Peyer's patch (tissue), 4 donors: ENCODE data around the gene GSTO1. TPM values are rescaled to one million over a fixed set of nuclear protein-coding genes. Genes with fewer than 3 reads are reported as not detected.

Experiments
- DNase-seq, 3 donors: peaks; one replicate each; pipeline ENCODE4 v3.0.0-alpha.2; 2017 to 2019
- H3K27ac ChIP-seq, 4 donors: fragments of 200-600 bp; sonication (generic); one replicate each; pipeline ENCODE4 v1.5.1; 2016 to 2019
- H3K27me3 ChIP-seq, 2 donors: fragments of 200-600 bp; sonication (generic); one replicate each; pipeline ENCODE4 v1.5.1; 2019
- H3K36me3 ChIP-seq, 3 donors: fragments of 200-600 bp; sonication (generic); one replicate each; pipeline ENCODE4 v1.5.1; 2016 to 2019
- H3K4me1 ChIP-seq, 4 donors: fragments of 200-600 bp; sonication (generic); one replicate each; pipeline ENCODE4 v1.5.1; 2016 to 2019
- H3K4me3 ChIP-seq, 4 donors: fragments of 200-600 bp; sonication (generic); 1 replicate in 3 of 4; 2 replicates in 1 of 4; pipeline ENCODE4 v1.5.1; 2016 to 2019; ENCODE audit warnings: mild to moderate bottlenecking in 1 of 4
- H3K9me3 ChIP-seq, 4 donors: fragments of 200-600 bp; sonication (generic); one replicate each; pipeline ENCODE4 v1.5.1; 2016 to 2019; ENCODE audit warnings: mild to moderate bottlenecking in 1 of 4
- POLR2A ChIP-seq, 2 donors: fragments of 450-650 bp; IDR thresholded peaks; one replicate each; pipeline ENCODE4 v1.5.1; 2017; ENCODE audit warnings: antibody characterized with exemption in 2 of 2, mild to moderate bottlenecking in 2 of 2, moderate library complexity in 2 of 2
- total RNA-seq, 4 donors: library from RNA; depleted of rRNA; stranded (reverse); fragments of >200 nt; gene quantifications; one replicate each; pipeline ENCODE4 v1.1.0, GENCODE V29; 2016
- TF ChIP-seq, protein P1 (sequence below), 6 experiments: fragments of 450-650 bp in 4 of 6; fragments of 200-600 bp in 2 of 6; sonication (generic) in 1 of 6; IDR thresholded peaks; one replicate each; pipeline ENCODE4 v1.5.1; 2017 to 2019; ENCODE audit warnings: antibody characterized with exemption in 6 of 6, mild to moderate bottlenecking in 3 of 6, moderate library complexity in 1 of 6

Gene GSTO1
- total RNA-seq, 4 donors from 2014 or later, result 46.4 to 105 (median 69.5) TPM

DNA sequence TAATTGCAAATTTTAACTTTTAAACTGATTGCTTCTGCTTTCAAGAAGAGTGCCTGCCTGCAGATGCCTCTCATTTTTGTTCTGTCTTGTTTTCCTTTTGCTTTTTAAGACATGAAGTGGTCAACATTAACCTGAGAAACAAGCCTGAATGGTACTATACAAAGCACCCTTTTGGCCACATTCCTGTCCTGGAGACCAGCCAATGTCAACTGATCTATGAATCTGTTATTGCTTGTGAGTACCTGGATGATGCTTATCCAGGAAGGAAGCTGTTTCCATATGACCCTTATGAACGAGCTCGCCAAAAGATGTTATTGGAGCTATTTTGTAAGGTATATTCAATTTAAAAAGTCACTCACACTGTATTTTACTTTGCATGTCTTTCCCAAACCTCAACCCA lies 23.1 kb downstream of the GSTO1 start:
- no peak overlapping the region for H3K4me3 ChIP-seq
- no peaks in the 10 kb centered on the region for H3K9me3 ChIP-seq
- no peak overlapping the region for H3K27ac ChIP-seq
- TF ChIP-seq POLR2A (IDR thresholded peaks at IDR 0.05), result no peak
- TF ChIP-seq, protein P1, sequence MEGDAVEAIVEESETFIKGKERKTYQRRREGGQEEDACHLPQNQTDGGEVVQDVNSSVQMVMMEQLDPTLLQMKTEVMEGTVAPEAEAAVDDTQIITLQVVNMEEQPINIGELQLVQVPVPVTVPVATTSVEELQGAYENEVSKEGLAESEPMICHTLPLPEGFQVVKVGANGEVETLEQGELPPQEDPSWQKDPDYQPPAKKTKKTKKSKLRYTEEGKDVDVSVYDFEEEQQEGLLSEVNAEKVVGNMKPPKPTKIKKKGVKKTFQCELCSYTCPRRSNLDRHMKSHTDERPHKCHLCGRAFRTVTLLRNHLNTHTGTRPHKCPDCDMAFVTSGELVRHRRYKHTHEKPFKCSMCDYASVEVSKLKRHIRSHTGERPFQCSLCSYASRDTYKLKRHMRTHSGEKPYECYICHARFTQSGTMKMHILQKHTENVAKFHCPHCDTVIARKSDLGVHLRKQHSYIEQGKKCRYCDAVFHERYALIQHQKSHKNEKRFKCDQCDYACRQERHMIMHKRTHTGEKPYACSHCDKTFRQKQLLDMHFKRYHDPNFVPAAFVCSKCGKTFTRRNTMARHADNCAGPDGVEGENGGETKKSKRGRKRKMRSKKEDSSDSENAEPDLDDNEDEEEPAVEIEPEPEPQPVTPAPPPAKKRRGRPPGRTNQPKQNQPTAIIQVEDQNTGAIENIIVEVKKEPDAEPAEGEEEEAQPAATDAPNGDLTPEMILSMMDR (IDR thresholded peaks at IDR 0.05), result no peak
- DNase-seq, result no peak
- peaks cover 0 to 5% (median 0%) of the 10 kb centered on the region in 4 donors for H3K4me1 ChIP-seq
- no peaks in the 10 kb centered on the region for H3K36me3 ChIP-seq
- H3K27me3 ChIP-seq, result no peaks in the 10 kb centered on the region

DNA sequence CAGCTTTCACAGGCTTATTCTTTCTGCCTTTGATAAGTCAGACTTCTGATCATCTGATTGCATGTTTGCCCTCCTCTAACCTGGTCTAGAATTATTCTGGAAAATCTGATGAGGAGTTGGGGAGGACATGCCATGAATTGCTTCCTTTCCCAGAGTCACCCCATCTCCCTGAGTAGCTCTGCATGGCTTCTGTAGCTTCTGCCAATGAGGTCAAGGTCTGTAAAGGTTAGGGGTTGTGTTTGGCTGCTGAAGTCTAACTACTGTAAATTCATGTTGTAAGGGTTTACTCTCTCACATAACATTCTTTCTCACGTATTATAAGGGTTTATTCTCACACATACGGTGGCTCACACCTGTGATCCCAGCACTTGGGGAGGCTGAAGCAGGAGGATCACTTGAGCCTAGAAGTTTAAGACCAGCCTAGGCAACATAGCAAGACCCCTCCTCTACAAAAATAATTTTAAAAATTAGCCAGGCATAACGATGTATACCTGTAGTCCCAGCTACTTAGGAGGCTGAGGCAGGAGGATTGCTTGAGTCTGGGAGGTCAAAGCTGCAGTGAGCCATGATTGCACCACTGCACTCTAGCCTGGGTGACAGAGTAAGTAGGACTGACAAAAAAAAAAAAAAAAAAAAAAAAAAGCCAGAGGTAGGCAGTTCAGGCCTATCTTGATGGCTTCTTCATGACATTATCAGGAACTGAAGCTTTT lies 25.0 kb downstream of the GSTO1 start:
- Histone ChIP-seq H3K27me3 (no peaks in the 10 kb centered on the region), H3K4me1 (peaks cover 0 to 2% (median 0%) of the 10 kb centered on the region in 4 donors), H3K9me3 (no peaks in the 10 kb centered on the region), H3K36me3 (no peaks in the 10 kb centered on the region), H3K27ac (no peak overlapping the region), H3K4me3 (no peak overlapping the region)
- no peak for DNase-seq
- TF ChIP-seq POLR2A (IDR thresholded peaks at IDR 0.05), result no peak

DNA sequence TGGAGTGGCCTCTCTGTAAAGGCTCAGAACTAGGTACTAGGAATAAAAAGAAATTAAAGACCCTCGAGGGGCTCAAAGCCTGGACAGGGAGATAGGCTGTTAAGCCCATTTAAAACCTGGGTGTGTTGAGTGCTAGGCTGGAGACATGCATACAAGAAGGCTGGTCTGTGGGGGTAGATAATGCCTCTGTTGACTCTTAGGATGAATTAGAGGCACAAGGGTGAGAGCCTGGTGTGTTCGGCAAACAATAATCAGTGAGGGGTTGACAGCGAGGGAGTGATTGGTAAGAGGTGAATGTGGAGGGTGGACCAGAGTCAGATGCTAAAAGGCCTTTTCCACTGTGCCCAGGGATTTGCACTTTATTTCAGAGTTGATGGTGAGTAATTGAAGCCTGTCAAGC lies 27.0 kb downstream of the GSTO1 start:
- TF ChIP-seq POLR2A (IDR thresholded peaks at IDR 0.05), result no peak
- TF ChIP-seq, protein P1 (IDR thresholded peaks at IDR 0.05), result no peak

DNA sequence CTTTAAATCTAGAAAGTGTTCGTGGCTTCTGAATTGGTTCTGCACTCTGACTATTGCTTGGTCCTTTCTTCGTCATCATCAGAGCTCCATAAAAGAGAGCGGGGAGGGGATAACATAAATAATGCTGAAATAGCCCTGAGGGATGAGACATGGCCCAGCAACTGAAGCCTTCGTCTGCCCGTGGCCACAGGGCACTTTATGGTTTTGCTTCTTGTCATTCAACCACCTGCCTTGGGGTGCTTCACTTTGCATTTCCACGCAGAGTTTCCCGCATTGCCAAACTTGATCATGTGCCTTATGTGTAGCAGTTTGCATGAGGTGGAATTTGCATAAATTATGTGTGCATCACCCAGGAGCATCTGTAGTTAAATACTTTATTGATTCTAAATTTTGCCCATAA lies 30.2 kb downstream of the GSTO1 start:
- DNase-seq, result no peak
- Histone ChIP-seq H3K27ac (no peak overlapping the region), H3K4me1 (no peaks in the 10 kb centered on the region), H3K4me3 (no peak overlapping the region), H3K9me3 (no peaks in the 10 kb centered on the region), H3K36me3 (no peaks in the 10 kb centered on the region), H3K27me3 (no peaks in the 10 kb centered on the region)
- TF ChIP-seq, protein P1 (IDR thresholded peaks at IDR 0.05), result no peak
- TF ChIP-seq POLR2A (IDR thresholded peaks at IDR 0.05), result no peak

More for the DNA sequence above, 27.0 kb downstream of the GSTO1 start:
- Histone ChIP-seq H3K27ac (no peak overlapping the region), H3K4me1 (no peaks in the 10 kb centered on the region), H3K4me3 (no peak overlapping the region), H3K27me3 (no peaks in the 10 kb centered on the region), H3K36me3 (no peaks in the 10 kb centered on the region), H3K9me3 (no peaks in the 10 kb centered on the region)
- DNase-seq, result no peak

DNA sequence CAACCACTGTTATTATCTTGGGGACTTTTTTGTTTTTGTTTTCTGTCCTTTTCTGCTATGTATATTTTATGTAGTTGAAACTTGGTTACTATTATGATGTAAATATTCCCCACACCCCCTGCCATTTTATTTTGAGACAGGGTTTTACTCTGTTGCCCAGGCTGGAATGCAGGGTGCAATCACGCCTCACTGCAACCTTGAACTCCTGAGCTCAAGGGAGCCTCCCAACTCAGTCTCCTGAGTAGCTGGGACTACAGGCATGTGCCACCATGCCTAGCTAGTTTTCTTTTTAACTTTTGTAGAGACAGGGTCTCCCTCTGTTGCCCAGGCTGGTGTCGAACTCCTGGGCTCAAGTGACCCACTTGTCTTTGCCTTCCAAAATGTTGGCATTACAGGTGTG lies 32.2 kb downstream of the GSTO1 start:
- no peaks in the 10 kb centered on the region for H3K36me3 ChIP-seq
- no peak for DNase-seq
- H3K27me3 ChIP-seq, result no peaks in the 10 kb centered on the region
- TF ChIP-seq, protein P1 (IDR thresholded peaks at IDR 0.05), result no peak
- TF ChIP-seq POLR2A (IDR thresholded peaks at IDR 0.05), result no peak
- no peak overlapping the region for H3K4me3 ChIP-seq
- no peak overlapping the region for H3K27ac ChIP-seq
- no peaks in the 10 kb centered on the region for H3K4me1 ChIP-seq
- no peaks in the 10 kb centered on the region for H3K9me3 ChIP-seq

DNA sequence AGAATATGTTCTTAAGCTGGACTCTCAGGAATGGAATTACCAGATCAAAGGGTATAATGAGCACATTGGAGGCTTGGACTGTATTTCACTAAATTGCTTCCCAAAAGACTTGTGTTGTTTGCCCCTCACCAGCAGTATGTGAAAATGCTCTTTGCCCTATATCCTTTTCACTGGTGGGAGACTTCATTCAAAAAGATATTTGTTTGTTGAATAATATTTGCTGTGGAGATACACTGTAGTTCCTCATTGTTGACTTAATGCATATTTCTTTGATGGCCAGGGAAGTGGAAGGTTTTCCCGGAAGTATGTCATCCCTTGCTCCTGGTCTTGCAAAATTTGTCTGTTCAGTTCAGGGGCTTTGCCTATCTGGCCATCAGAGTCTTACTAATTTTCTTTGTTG lies 33.7 kb downstream of the GSTO1 start:
- no peak overlapping the region for H3K27ac ChIP-seq

More for the DNA sequence above, 33.7 kb downstream of the GSTO1 start:
- H3K9me3 ChIP-seq, result no peaks in the 10 kb centered on the region
- no peak overlapping the region for H3K4me3 ChIP-seq
- DNase-seq, result no peak
- no peaks in the 10 kb centered on the region for H3K27me3 ChIP-seq
- TF ChIP-seq, protein P1 (IDR thresholded peaks at IDR 0.05), result no peak
- TF ChIP-seq POLR2A (IDR thresholded peaks at IDR 0.05), result no peak
- H3K36me3 ChIP-seq, result no peaks in the 10 kb centered on the region
- no peaks in the 10 kb centered on the region for H3K4me1 ChIP-seq
